C4-2B (cell line): ENCODE measurements around the gene TFDP1.

Source experiments
- ZFX ChIP-seq: fragments of 450-650 bp; IDR thresholded peaks from 2 replicates; pipeline ENCODE4 v1.6.1; 2017
- TF ChIP-seq, protein P1 (sequence below): fragments of 450-650 bp; conservative IDR thresholded peaks from 2 replicates; pipeline ENCODE4 v1.5.1; 2017; ENCODE audit warnings: mild to moderate bottlenecking

DNA sequence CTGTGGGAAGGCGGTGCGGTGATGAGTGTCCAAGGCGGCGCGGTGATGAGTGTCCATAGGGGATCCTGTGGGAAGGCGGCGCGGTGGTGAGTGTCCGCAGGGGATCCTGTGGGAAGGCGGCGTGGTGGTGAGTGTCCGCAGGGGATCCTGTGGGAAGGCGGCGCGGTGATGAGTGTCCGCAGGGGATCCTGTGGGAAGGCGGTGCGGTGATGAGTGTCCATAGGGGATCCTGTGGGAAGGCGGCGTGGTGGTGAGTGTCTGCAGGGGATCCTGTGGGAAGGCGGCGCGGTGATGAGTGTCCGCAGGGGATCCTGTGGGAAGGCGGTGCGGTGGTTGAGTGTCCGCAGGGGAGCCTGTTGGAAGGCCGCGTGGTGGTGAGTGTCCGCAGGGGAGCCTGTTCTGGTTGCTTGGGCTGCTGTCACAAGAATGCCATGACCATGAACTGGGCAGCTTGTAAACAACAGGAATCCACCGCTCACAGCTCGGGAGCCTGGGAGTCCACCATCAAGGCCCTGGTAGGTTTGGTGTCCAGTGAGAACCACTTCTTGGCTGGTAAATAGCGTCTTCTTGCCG, 21.4 kb downstream of the TFDP1 start:
- TF ChIP-seq, protein P1, sequence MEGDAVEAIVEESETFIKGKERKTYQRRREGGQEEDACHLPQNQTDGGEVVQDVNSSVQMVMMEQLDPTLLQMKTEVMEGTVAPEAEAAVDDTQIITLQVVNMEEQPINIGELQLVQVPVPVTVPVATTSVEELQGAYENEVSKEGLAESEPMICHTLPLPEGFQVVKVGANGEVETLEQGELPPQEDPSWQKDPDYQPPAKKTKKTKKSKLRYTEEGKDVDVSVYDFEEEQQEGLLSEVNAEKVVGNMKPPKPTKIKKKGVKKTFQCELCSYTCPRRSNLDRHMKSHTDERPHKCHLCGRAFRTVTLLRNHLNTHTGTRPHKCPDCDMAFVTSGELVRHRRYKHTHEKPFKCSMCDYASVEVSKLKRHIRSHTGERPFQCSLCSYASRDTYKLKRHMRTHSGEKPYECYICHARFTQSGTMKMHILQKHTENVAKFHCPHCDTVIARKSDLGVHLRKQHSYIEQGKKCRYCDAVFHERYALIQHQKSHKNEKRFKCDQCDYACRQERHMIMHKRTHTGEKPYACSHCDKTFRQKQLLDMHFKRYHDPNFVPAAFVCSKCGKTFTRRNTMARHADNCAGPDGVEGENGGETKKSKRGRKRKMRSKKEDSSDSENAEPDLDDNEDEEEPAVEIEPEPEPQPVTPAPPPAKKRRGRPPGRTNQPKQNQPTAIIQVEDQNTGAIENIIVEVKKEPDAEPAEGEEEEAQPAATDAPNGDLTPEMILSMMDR = no peak
- TF ChIP-seq ZFX = no peak
